B cell (primary cell): ENCODE results near the gene METRNL. TPM values are rescaled to one million over a fixed set of nuclear protein-coding genes. Genes with fewer than 3 reads are reported as not detected.

ENCODE experiments used
- ATAC-seq: fragments of 200-7000 bp; cut with Tn5 transposase; one replicate; pipeline ENCODE4 v1.10.0; 2021; ENCODE audit warnings: low read depth, mild to moderate bottlenecking, moderate number of reproducible peaks, moderate library complexity
- CTCF ChIA-PET: fragments of 350-600 bp; sonication (Branson Sonifier 250); formaldehyde crosslinking; loops from one replicate; lab custom pipeline; 2021; ENCODE audit warnings: antibody characterized with exemption, inconsistent platforms; lab: Charles Lee
- POLR2A ChIA-PET: fragments of 350-600 bp; sonication (Branson Sonifier 250); formaldehyde crosslinking; loops from one replicate; lab custom pipeline; 2021; ENCODE audit warnings: antibody characterized with exemption; lab: Charles Lee
- DNase-seq: peaks from one replicate; pipeline ENCODE4 v3.0.0; 2013
- H2AFZ ChIP-seq: 2 replicates; pipeline ENCODE4 v1.6.1; 2012; ENCODE audit warnings: mild to moderate bottlenecking, low read depth, low read length; ENCODE audit not compliant: insufficient read depth, poor library complexity, severe bottlenecking
- H3K27ac ChIP-seq, 2 donors: 1 replicate in 1 of 2; 2 replicates in 1 of 2; pipeline ENCODE4 v1.5.1; 2012 to 2013; ENCODE audit warnings: low read length in 2 of 2, mild to moderate bottlenecking in 2 of 2, moderate library complexity in 1 of 2
- H3K27me3 ChIP-seq, 4 experiments: fragments of 200-600 bp in 1 of 4; sonication (generic) in 1 of 4; replicated peaks in 1 of 4; 1 replicate in 2 of 4; 2 replicates in 2 of 4; pipeline versions ENCODE4 v1.6.1 to v1.7.0; 2013 to 2016; ENCODE audit warnings: low read length in 3 of 4, mild to moderate bottlenecking in 2 of 4, mixed read lengths in 1 of 4, moderate library complexity in 1 of 4; ENCODE audit not compliant: insufficient read depth in 4 of 4, control insufficient read depth in 3 of 4; ENCODE audit errors: control extremely low read depth in 1 of 4
- H3K36me3 ChIP-seq, 2 experiments: replicated peaks in 1 of 2; 1 replicate in 1 of 2; 2 replicates in 1 of 2; pipeline versions ENCODE4 v1.6.1 to v1.7.1; 2013; ENCODE audit warnings: low read length in 1 of 2; ENCODE audit not compliant: insufficient read depth in 2 of 2, control insufficient read depth in 1 of 2; ENCODE audit errors: control extremely low read depth in 1 of 2, extremely low read depth in 1 of 2
- H3K4me1 ChIP-seq, 2 donors: fragments of 200-600 bp in 1 of 2; sonication (generic) in 1 of 2; 1 replicate in 1 of 2; 2 replicates in 1 of 2; pipeline versions ENCODE4 v1.5.1 to v1.6.1; 2013 to 2017; ENCODE audit warnings: low read length in 2 of 2; ENCODE audit not compliant: control insufficient read depth in 2 of 2, insufficient read depth in 2 of 2
- H3K4me2 ChIP-seq: replicated peaks from 2 replicates; pipeline ENCODE3; 2012; ENCODE audit warnings: mild to moderate bottlenecking, low read depth, low read length; ENCODE audit not compliant: poor library complexity, severe bottlenecking
- H3K4me3 ChIP-seq, 5 experiments: fragments of 200-600 bp in 1 of 5; sonication (generic) in 1 of 5; 1 replicate in 3 of 5; 2 replicates in 2 of 5; pipeline versions ENCODE4 v1.5.1 to v1.7.0; 2011 to 2016; ENCODE audit warnings: low read length in 4 of 5, mild to moderate bottlenecking in 4 of 5, low read depth in 2 of 5, control low read depth in 1 of 5, moderate library complexity in 1 of 5; ENCODE audit not compliant: insufficient read depth in 1 of 5; ENCODE audit errors: control extremely low read depth in 1 of 5, extremely low read depth in 1 of 5
- H3K79me2 ChIP-seq: fragments of 200-600 bp; sonication (generic); one replicate; pipeline ENCODE4 v1.6.0; 2016; ENCODE audit warnings: low read length; ENCODE audit not compliant: control insufficient read depth, insufficient read depth
- H3K9ac ChIP-seq: fragments of 200-600 bp; sonication (generic); 2 replicates; pipeline ENCODE4 v1.6.1; 2017; ENCODE audit warnings: mild to moderate bottlenecking, low read length, moderate library complexity
- H3K9me3 ChIP-seq, 3 donors: one replicate each; pipeline versions ENCODE4 v1.6.1 to v1.7.1; 2013; ENCODE audit warnings: low read length in 2 of 3; ENCODE audit not compliant: control insufficient read depth in 2 of 3, insufficient read depth in 1 of 3; ENCODE audit errors: control extremely low read depth in 1 of 3
- H4K20me1 ChIP-seq: 2 replicates; pipeline ENCODE4 v1.6.0; 2012; ENCODE audit warnings: mild to moderate bottlenecking, low read length; ENCODE audit not compliant: insufficient read depth, control insufficient read depth, poor library complexity, severe bottlenecking
- H3K27ac Mint-ChIP-seq: one replicate; pipeline ENCODE4 v1.8.0; 2021; ENCODE audit warnings: mixed read lengths
- H3K27me3 Mint-ChIP-seq: one replicate; pipeline ENCODE4 v1.8.0; 2021; ENCODE audit warnings: mixed read lengths
- H3K4me1 Mint-ChIP-seq: one replicate; pipeline ENCODE4 v1.8.0; 2021; ENCODE audit warnings: mixed read lengths
- H3K4me3 Mint-ChIP-seq: one replicate; pipeline ENCODE4 v1.8.0; 2021; ENCODE audit warnings: mixed read lengths
- H3K9me3 Mint-ChIP-seq: one replicate; pipeline ENCODE4 v1.8.0; 2022; ENCODE audit warnings: mixed read lengths; ENCODE audit not compliant: insufficient read depth
- EZH2 ChIP-seq: IDR thresholded peaks from 2 replicates; pipeline ENCODE4 v1.6.1; 2012; ENCODE audit warnings: borderline replicate concordance, low read depth, mild to moderate bottlenecking, moderate library complexity, low read length; ENCODE audit not compliant: insufficient read depth, poor library complexity, severe bottlenecking
- WGBS: methylation state at CpG from one replicate; pipeline ENCODE4 v1.1.5; 2013; ENCODE audit warnings: missing lambda C conversion rate; ENCODE audit not compliant: insufficient coverage; 5-methylcytosine and 5-hydroxymethylcytosine counted together
- intact Hi-C: fragments of 100-400 bp; cut with micrococcal nuclease; formaldehyde crosslinking; loops from one replicate; pipeline ENCODE4 v1.10.0; 2022
- polyA minus RNA-seq: library from RNA; depleted of rRNA, polyadenylated mRNA; stranded (reverse); fragments of >200 nt; gene quantifications from 2 replicates; pipeline ENCODE4 v1.2.3, GENCODE V29; 2012
- polyA plus RNA-seq: library from polyadenylated mRNA; depleted of rRNA; stranded (reverse); fragments of >200 nt; gene quantifications from 2 replicates; pipeline ENCODE4 v1.2.3, GENCODE V29; 2012
- total RNA-seq, 2 donors: library from RNA; stranded (reverse); fragments of 120-200 nt in 1 of 2; gene quantifications; 1 replicate in 1 of 2; 2 replicates in 1 of 2; pipeline versions ENCODE4 v1.2.3 to v1.2.4, GENCODE V29; 2013 to 2022
- TF ChIP-seq, protein P1 (sequence below): fragments of 200-600 bp; IDR thresholded peaks from one replicate; pipeline ENCODE4 v1.8.0; 2022; ENCODE audit warnings: antibody characterized with exemption, mild to moderate bottlenecking

Gene METRNL, protein sequence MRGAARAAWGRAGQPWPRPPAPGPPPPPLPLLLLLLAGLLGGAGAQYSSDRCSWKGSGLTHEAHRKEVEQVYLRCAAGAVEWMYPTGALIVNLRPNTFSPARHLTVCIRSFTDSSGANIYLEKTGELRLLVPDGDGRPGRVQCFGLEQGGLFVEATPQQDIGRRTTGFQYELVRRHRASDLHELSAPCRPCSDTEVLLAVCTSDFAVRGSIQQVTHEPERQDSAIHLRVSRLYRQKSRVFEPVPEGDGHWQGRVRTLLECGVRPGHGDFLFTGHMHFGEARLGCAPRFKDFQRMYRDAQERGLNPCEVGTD
- 18.4 and 19.7 TPM in 2 replicates for total RNA-seq
- total RNA-seq (2013), result 5.1 TPM
- 11.8 and 17.9 TPM in 2 replicates for polyA plus RNA-seq
- polyA minus RNA-seq, result 17.6 and 18.9 TPM in 2 replicates

DNA sequence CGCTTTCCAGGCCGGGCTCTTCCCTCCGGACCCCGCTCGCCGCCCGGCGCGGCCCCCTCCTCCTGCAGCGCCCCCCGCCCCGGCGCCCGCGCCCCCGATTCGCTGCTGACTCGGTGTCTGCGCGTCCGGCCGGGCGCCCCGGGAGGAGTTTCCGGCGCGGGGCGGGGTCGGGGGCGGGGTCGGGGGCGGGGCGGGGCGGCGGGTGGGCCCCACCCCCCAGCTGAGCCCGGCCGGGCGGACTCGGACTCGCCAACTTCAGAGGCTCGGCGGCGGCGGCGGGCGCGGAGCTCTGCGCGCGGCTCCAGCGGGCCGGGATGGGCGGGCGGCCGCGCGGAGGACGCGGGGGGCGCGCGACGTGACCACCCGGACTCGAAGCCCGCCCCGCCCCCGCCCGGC, at the start of gene METRNL:
TSS of gene METRNL (plus strand) at position 258 of the 396 bp plus-strand sequence. CDS start 207 bp downstream, outside the sequence.
- peak; percentile 53 for ATAC-seq
- Mint-ChIP-seq H3K27ac (peak within 1 kb of the TSS; percentile 32), H3K9me3 (no peaks in the 10 kb centered on the region), H3K27me3 (peaks cover 13% of the 10 kb centered on the region), H3K4me1 (peaks cover 30% of the 10 kb centered on the region), H3K4me3 (peak within 1 kb of the TSS; percentile 59)
- no peak within 1 kb of the TSS for H3K27ac ChIP-seq
- peak within 1 kb of the TSS in 4 of 5 experiments; percentile 17 to 71 (median 54) for H3K4me3 ChIP-seq
- H3K27me3 ChIP-seq, result peaks cover 0 to 13% (median 5%) of the 10 kb centered on the region in 4 experiments
- under 1% methylated on average over 68 of the region's 69 CpGs for whole genome bisulfite sequencing
- peak within 1 kb of the TSS; percentile 98 for H3K4me2 ChIP-seq
- no peaks in the 10 kb centered on the region for H3K36me3 ChIP-seq
- peak within 1 kb of the TSS; percentile 65 for H3K9ac ChIP-seq
- intact Hi-C loops, result loop anchor here (1.0 kb wide), 1 partner anchor 28 kb away; no protein-coding TSS in a partner anchor
- CTCF ChIA-PET, result no interaction called here
- POLR2A ChIA-PET, result no interaction called here
- H2AFZ ChIP-seq, result peak within 1 kb of the TSS; percentile 74
- H3K9me3 ChIP-seq, result peaks cover 0 to 16% (median 0%) of the 10 kb centered on the region in 3 donors
- H3K4me1 ChIP-seq, result peaks cover 21 to 24% of the 10 kb centered on the region in 2 donors
- H3K79me2 ChIP-seq, result no peaks in the 10 kb centered on the region
- peak; percentile 76 for DNase-seq
- peaks cover 10% of the 10 kb centered on the region for H4K20me1 ChIP-seq
- TF ChIP-seq, protein P1, sequence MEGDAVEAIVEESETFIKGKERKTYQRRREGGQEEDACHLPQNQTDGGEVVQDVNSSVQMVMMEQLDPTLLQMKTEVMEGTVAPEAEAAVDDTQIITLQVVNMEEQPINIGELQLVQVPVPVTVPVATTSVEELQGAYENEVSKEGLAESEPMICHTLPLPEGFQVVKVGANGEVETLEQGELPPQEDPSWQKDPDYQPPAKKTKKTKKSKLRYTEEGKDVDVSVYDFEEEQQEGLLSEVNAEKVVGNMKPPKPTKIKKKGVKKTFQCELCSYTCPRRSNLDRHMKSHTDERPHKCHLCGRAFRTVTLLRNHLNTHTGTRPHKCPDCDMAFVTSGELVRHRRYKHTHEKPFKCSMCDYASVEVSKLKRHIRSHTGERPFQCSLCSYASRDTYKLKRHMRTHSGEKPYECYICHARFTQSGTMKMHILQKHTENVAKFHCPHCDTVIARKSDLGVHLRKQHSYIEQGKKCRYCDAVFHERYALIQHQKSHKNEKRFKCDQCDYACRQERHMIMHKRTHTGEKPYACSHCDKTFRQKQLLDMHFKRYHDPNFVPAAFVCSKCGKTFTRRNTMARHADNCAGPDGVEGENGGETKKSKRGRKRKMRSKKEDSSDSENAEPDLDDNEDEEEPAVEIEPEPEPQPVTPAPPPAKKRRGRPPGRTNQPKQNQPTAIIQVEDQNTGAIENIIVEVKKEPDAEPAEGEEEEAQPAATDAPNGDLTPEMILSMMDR, result no peak
- TF ChIP-seq EZH2, result no peak

DNA sequence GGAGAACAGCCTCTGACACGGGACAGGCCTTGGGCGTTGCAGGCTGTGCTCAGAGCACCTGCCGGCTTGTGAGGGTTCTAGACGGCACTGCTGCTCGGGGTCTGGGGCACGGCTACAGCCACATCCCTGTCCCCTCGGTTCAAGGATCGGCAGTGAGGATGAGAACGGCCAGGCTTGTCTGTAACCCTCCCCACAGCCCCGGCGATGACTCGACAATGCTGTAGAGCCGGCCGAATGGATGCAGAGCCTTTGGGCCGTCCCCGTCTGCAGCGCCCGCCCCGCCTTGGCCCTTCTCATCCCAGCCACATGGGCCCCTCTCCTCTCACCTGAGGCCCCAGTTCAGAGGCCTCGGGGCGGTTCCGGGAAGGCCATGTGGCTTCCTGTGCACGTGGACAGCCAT, 49.0 kb upstream of the METRNL start:
- no peaks in the 10 kb centered on the region for H3K27me3 Mint-ChIP-seq
- TF ChIP-seq, protein P1, result no peak
- no peak for TF ChIP-seq EZH2
- H3K27ac ChIP-seq, result no peak overlapping the region
- H3K9ac ChIP-seq, result no peak overlapping the region
- no peak overlapping the region for H3K4me2 ChIP-seq
- H3K27ac Mint-ChIP-seq, result no peak overlapping the region
- 94% methylated on average over 23 of the region's 23 CpGs for WGBS
- ChIA-PET CTCF (no interaction called here), POLR2A (no interaction called here)
- no peaks in the 10 kb centered on the region for H3K4me1 ChIP-seq
- H3K4me3 Mint-ChIP-seq, result no peak overlapping the region
- H3K79me2 ChIP-seq, result no peaks in the 10 kb centered on the region
- no peaks in the 10 kb centered on the region for H3K4me1 Mint-ChIP-seq
- no peak for ATAC-seq
- no peaks in the 10 kb centered on the region for H3K9me3 Mint-ChIP-seq
- peaks cover 0 to 3% of the 10 kb centered on the region in 2 experiments for H3K36me3 ChIP-seq
- H2AFZ ChIP-seq, result no peak overlapping the region
- no peak overlapping the region for H3K4me3 ChIP-seq
- no peaks in the 10 kb centered on the region for H4K20me1 ChIP-seq
- intact Hi-C loops, result no loop called here
- DNase-seq, result no peak
- no peaks in the 10 kb centered on the region for H3K9me3 ChIP-seq
- no peaks in the 10 kb centered on the region for H3K27me3 ChIP-seq
